ENCODE data around the gene B4GALNT2.
"Not testable (repeated sequence)": the region's sequence is repeated elsewhere in the genome, so short reads cannot be mapped to it uniquely, and the experiment has no call there.

The B4GALNT2 gene

DNA sequence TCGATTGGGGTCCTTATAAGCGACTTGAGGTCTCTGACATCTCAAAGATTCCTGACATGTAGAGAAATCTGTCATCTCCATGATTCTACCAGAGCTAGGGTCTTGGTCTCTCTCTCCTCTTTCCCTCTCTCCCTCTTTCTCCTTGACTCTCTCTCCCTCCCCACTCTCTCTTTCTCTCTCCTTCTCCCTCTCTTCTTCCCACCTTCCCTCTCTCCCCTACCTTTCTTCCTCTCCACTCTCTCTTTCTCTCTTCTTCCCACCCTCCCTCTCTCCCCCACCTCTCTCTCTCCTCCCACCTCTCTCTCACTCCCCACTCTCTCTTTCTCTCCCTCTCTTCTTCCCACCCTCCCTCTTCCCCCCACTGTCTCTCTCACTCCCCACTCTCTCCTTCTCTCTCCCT lies 32.6 kb downstream of the B4GALNT2 start:
- no peak for FAIRE-seq
- DNase-seq (ENCODE audit: insufficient read length): no peak
- TF ChIP-seq POLR2A (IDR thresholded peaks at IDR 0.05; ENCODE audit: low read depth, low read length) (no peak), POLR2AphosphoS5 (IDR thresholded peaks at IDR 0.05; ENCODE audit: low read depth, low read length) (no peak), TAF1 (IDR thresholded peaks at IDR 0.05; ENCODE audit: borderline replicate concordance, low read depth, low read length) (no peak)

DNA sequence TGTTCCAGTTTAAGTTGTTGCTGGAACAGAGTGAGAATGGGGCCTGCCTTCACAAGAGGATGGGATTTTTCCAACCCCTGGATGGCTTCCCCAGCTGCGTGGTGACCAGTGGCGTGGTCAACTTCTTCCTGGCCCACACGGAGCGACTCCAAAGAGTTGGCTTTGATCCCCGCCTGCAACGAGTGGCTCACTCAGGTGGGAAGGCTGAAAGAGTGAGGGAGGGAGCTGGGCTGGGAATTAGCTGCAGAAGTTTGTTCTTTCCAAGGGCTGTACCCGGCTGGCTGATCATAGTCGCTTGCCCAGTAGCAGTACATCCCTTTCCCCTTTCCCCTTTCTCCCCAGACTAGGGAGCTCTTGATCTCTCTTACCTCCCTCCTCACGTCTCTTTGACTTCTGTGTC lies 36.1 kb downstream of the B4GALNT2 start:
- FAIRE-seq (no peak), DNase-seq (ENCODE audit: insufficient read length) (no peak)
- TF ChIP-seq POLR2AphosphoS5 (IDR thresholded peaks at IDR 0.05; ENCODE audit: low read depth, low read length) (no peak), TAF1 (IDR thresholded peaks at IDR 0.05; ENCODE audit: borderline replicate concordance, low read depth, low read length) (no peak), POLR2A (IDR thresholded peaks at IDR 0.05; ENCODE audit: low read depth, low read length) (no peak)

DNA sequence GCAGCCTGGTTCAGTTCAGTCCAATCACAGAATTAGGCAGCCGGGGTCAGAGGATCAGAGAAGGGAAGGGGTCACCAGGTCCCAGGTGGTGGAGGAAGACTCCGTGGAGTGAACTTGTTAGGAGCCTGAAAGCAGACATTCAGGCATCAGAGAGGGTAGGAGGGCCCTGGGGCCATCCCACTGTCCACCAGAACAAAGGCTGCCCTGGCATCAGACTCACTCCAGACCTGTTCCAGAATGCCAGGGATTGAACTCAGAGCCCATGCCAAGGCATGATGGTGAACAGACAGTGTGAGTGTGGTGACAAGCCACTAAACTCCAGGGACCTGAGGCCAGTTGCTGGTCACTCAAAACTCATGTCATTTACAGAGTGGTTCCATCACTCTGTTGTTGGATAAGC lies 37.6 kb downstream of the B4GALNT2 start:
- DNase-seq (ENCODE audit: insufficient read length) (no peak), FAIRE-seq (no peak)
- TF ChIP-seq TAF1 (IDR thresholded peaks at IDR 0.05; ENCODE audit: borderline replicate concordance, low read depth, low read length) (no peak), POLR2A (IDR thresholded peaks at IDR 0.05; ENCODE audit: low read depth, low read length) (no peak), POLR2AphosphoS5 (IDR thresholded peaks at IDR 0.05; ENCODE audit: low read depth, low read length) (no peak)

- not testable (repeated sequence) for DNase-seq (ENCODE audit: insufficient read length); FAIRE-seq
Measured at GRCh38 chr17:49170711-49171110, 38.1 kb downstream of the B4GALNT2 start.

- DNase-seq (ENCODE audit: insufficient read length); FAIRE-seq: not testable (repeated sequence)
Measured at GRCh38 chr17:49175978-49176377, 43.4 kb downstream of the B4GALNT2 start.

GRCh38 chr17:49180303-49180702 lies 47.7 kb downstream of the B4GALNT2 start:
- FAIRE-seq (peak; percentile 48), DNase-seq (ENCODE audit: insufficient read length) (peak; percentile 25)

DNA sequence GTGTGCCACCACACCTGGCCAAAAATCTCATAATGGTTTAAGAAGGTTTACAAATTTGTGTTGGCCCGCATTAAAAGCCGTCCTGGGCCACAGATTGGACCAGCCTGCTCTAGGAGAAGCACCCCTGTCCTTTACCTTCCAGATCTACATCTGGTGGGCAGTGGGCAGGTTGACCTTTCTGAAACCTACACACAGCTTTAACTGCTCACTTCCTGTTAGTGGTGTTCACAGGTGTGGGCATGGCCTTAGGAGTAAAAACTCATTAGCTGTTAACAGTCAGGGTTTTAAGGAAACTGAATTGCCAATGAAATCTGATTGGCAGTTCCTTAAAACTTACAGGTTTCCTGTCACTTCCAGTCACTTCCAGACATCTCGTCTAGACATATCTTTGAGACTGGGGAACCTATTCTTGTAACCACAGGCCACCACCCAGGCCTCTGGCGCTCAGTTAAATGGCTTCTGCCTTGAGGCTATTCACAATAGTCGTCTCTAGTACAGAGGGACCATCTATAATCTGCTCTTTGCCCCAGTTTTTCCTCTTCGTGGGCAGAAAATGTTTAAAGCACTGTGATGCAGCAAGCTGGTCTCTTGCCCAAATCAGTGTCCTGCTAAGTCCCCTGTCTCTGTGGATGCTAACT lies 48.5 kb downstream of the B4GALNT2 start:
- no peak for FAIRE-seq
- no peak for TF ChIP-seq TAF1 (IDR thresholded peaks at IDR 0.05; ENCODE audit: borderline replicate concordance, low read depth, low read length)
- no peak for TF ChIP-seq POLR2AphosphoS5 (IDR thresholded peaks at IDR 0.05; ENCODE audit: low read depth, low read length)
- no peak for TF ChIP-seq POLR2A (IDR thresholded peaks at IDR 0.05; ENCODE audit: low read depth, low read length)
- DNase-seq (ENCODE audit: insufficient read length): no peak

More at GRCh38 chr17:49180303-49180702, 47.7 kb downstream of the B4GALNT2 start:
- TF ChIP-seq POLR2AphosphoS5 (IDR thresholded peaks at IDR 0.05; ENCODE audit: low read depth, low read length): no peak
- TF ChIP-seq POLR2A (IDR thresholded peaks at IDR 0.05; ENCODE audit: low read depth, low read length): no peak
- TF ChIP-seq TAF1 (IDR thresholded peaks at IDR 0.05; ENCODE audit: borderline replicate concordance, low read depth, low read length): no peak

- TF ChIP-seq TAF1 (IDR thresholded peaks at IDR 0.05; ENCODE audit: borderline replicate concordance, low read depth, low read length) (no peak), POLR2AphosphoS5 (IDR thresholded peaks at IDR 0.05; ENCODE audit: low read depth, low read length) (no peak), POLR2A (IDR thresholded peaks at IDR 0.05; ENCODE audit: low read depth, low read length) (no peak)
- FAIRE-seq (no peak), DNase-seq (ENCODE audit: insufficient read length) (no peak)
Measured at GRCh38 chr17:49183341-49183740, 50.8 kb downstream of the B4GALNT2 start.

DNA sequence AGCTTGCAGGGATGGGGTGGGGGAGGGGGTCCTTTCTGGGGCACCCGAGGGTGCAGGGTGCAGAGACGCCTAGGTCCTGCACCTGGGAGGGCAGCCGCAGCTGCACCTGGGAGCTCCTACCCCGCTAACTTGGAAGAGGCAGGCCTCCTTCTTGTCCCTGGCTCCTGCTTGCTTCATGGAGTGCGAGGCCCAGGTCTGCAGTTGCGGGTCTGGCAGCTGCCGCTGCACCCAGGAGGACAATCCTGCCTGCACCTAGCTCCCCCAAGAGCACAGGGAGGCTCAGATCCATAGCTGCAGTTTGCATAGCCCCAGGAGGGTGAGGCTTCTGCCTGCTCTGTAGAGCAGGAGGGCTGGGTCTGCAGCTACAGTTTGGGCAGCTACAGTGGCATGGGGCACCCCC lies 51.2 kb downstream of the B4GALNT2 start:
- FAIRE-seq (no peak), DNase-seq (ENCODE audit: insufficient read length) (no peak)
- TF ChIP-seq POLR2A (IDR thresholded peaks at IDR 0.05; ENCODE audit: low read depth, low read length) (no peak), POLR2AphosphoS5 (IDR thresholded peaks at IDR 0.05; ENCODE audit: low read depth, low read length) (no peak), TAF1 (IDR thresholded peaks at IDR 0.05; ENCODE audit: borderline replicate concordance, low read depth, low read length) (no peak)

DNA sequence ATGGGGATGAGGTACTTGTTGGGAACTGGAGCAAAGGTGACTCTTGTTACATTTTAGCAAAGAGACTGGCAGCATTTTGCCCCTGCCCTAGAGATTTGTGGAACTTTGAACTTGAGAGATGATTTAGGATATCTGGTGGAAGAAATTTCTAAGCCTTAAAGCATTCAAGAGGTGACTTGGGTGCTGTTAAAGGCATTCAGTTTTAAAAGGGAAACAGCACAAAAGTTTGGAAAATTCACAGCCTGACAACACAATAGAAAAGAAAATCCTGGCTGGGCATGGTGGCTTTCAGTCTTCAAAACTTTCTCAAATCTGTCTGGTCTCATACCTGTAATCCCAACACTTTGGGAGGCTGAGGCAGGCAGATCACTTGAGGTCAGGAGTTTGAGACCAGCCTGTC lies 52.0 kb downstream of the B4GALNT2 start:
- not testable (repeated sequence) for DNase-seq (ENCODE audit: insufficient read length); FAIRE-seq

DNA sequence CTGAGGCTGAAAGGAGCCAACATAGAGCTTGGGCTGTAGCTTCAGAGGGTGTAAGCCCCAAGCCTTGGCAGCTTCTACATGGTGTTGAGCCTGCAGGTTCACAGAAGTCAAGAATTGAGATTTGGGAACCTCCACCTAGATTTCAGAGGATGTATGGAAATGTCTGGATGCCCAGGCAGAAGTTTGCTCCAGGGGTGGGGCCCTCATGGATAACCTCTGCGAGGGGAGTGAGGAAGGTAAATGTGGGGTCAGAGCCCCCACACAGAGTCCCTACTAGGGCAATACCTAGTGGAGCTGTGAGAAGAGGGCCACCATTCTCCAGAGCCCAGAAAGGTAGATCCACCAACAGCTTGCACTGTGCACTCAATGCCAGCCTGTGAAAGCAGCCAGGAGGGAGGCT lies 52.8 kb downstream of the B4GALNT2 start:
- not testable (repeated sequence) for FAIRE-seq; DNase-seq (ENCODE audit: insufficient read length)

- FAIRE-seq (no peak), DNase-seq (ENCODE audit: insufficient read length) (no peak)
- TF ChIP-seq TAF1 (IDR thresholded peaks at IDR 0.05; ENCODE audit: borderline replicate concordance, low read depth, low read length): no peak
- no peak for TF ChIP-seq POLR2AphosphoS5 (IDR thresholded peaks at IDR 0.05; ENCODE audit: low read depth, low read length)
Measured at GRCh38 chr17:49187301-49187700, 54.7 kb downstream of the B4GALNT2 start.

GRCh38 chr17:49190932-49191331 lies 58.4 kb downstream of the B4GALNT2 start:
- FAIRE-seq (no peak), DNase-seq (ENCODE audit: insufficient read length) (no peak)
- TF ChIP-seq POLR2AphosphoS5 (IDR thresholded peaks at IDR 0.05; ENCODE audit: low read depth, low read length) (no peak), TAF1 (IDR thresholded peaks at IDR 0.05; ENCODE audit: borderline replicate concordance, low read depth, low read length) (no peak), POLR2A (IDR thresholded peaks at IDR 0.05; ENCODE audit: low read depth, low read length) (no peak)
